K562 (cell line): ENCODE results near the gene ITPR1. TPM values are rescaled to one million over a fixed set of nuclear protein-coding genes. Genes with fewer than 3 reads are reported as not detected.

Experiments
- C11orf30 ChIP-seq: fragments of 450-650 bp; IDR thresholded peaks from 2 replicates; pipeline ENCODE4 v1.6.1; 2016; ENCODE audit warnings: low read depth, mild to moderate bottlenecking
- CCNT2 ChIP-seq: IDR thresholded peaks from 2 replicates; pipeline ENCODE4 v1.6.1; 2011; ENCODE audit warnings: borderline replicate concordance, low read depth, mild to moderate bottlenecking, moderate library complexity, mixed read lengths, low read length; ENCODE audit not compliant: insufficient read length; ENCODE audit errors: extremely low read depth
- CTBP1 ChIP-seq: fragments of 450-650 bp; IDR thresholded peaks from 2 replicates; pipeline ENCODE4 v1.6.1; 2016; ENCODE audit warnings: borderline replicate concordance
- KAT8 ChIP-seq: fragments of 450-650 bp; IDR thresholded peaks from 2 replicates; pipeline ENCODE4 v1.6.1; 2016; ENCODE audit warnings: low read depth, mild to moderate bottlenecking
- KDM4B ChIP-seq, 2 experiments: fragments of 450-650 bp in 1 of 2; sonication (generic) in 1 of 2; IDR thresholded peaks; 2 replicates each; pipeline ENCODE4 v1.6.1; 2016 to 2017; ENCODE audit warnings: borderline replicate concordance in 2 of 2, antibody characterized with exemption in 1 of 2, low read depth in 1 of 2, mild to moderate bottlenecking in 1 of 2
- NFE2 ChIP-seq: IDR thresholded peaks from 2 replicates; pipeline ENCODE4 v1.6.1; 2014; ENCODE audit warnings: antibody characterized with exemption, low read depth
- TAL1 ChIP-seq: fragments of 450-650 bp; IDR thresholded peaks from 2 replicates; pipeline ENCODE4 v1.6.1; 2016; ENCODE audit warnings: mild to moderate bottlenecking
- TCFL5 ChIP-seq: fragments of 250-450 bp; sonication (Bioruptor Pico); conservative IDR thresholded peaks from 2 replicates; pipeline ENCODE4 v1.6.1; 2021; ENCODE audit warnings: mild to moderate bottlenecking, moderate library complexity, matching md5 sums
- ZNF431 ChIP-seq: sonication (generic); formaldehyde crosslinking; IDR thresholded peaks from 2 replicates; pipeline ENCODE4 v1.8.0; 2022; ENCODE audit warnings: mild to moderate bottlenecking, missing genetic modification reagents
- ZNF695 ChIP-seq: fragments of 450-650 bp; formaldehyde crosslinking; IDR thresholded peaks from 2 replicates; pipeline ENCODE4 v1.4.0; 2020; ENCODE audit warnings: mild to moderate bottlenecking, moderate library complexity
- polyA plus RNA-seq, 8 experiments: library from polyadenylated mRNA; depleted of rRNA in 4 of 8; stranded (reverse) in 5 of 8; unstranded in 3 of 8; fragments of >200 nt; fragmentation: Nextera tagmentation in 2 of 8; fragmentation: Illumina TruSeq in 1 of 8; extraction: Ambion mirVana in 2 of 8; extraction: Trizol in 1 of 8; gene quantifications; 2 replicates each; pipeline versions ENCODE4 v1.2.1 to v1.2.3, GENCODE V29; 2011 to 2014; ENCODE audit warnings: inconsistent platforms in 1 of 8, missing spikeins in 1 of 8
- total RNA-seq, 7 experiments: library from RNA; depleted of rRNA in 6 of 7; stranded (reverse); fragments of >200 nt in 6 of 7; fragmentation: Illumina TruSeq in 2 of 7; extraction: Trizol in 2 of 7; gene quantifications; 2 replicates each; pipeline versions ENCODE4 v1.2.1 to v1.2.3, GENCODE V29; 2011 to 2021; ENCODE audit warnings: low replicate concordance in 1 of 7
- TF ChIP-seq, protein P1 (sequence below): fragments of 450-650 bp; IDR thresholded peaks from 2 replicates; pipeline ENCODE4 v1.6.1; 2016
- TF ChIP-seq, protein P2 (sequence below): sonication (generic); IDR thresholded peaks from 2 replicates; pipeline ENCODE4 v1.6.1; 2016
- TF ChIP-seq, protein P3 (sequence below), 3 experiments: IDR thresholded peaks in 2 of 3; conservative IDR thresholded peaks in 1 of 3; 2 replicates each; pipeline ENCODE4 v1.5.1; 2011 to 2012; ENCODE audit warnings: low read length in 3 of 3, mild to moderate bottlenecking in 3 of 3, control low read depth in 2 of 3, improper control_type of control experiment in 1 of 3, inconsistent platforms in 1 of 3, low read depth in 1 of 3, mixed read lengths in 1 of 3, moderate library complexity in 1 of 3; ENCODE audit not compliant: insufficient read depth in 2 of 3
- TF ChIP-seq, protein P4 (sequence below): fragments of 250-450 bp; sonication (Bioruptor Pico); IDR thresholded peaks from 2 replicates; pipeline ENCODE4 v1.4.0; 2020; ENCODE audit warnings: mild to moderate bottlenecking, moderate library complexity
- TF ChIP-seq, protein P5 (sequence below): sonication (generic); formaldehyde crosslinking; IDR thresholded peaks from 2 replicates; pipeline ENCODE4 v1.8.0; 2022; ENCODE audit warnings: mild to moderate bottlenecking, missing genetic modification reagents
- TF ChIP-seq, protein P6 (sequence below): fragments of 250-450 bp; sonication (Bioruptor Pico); IDR thresholded peaks from 2 replicates; pipeline ENCODE4 v1.4.0; 2020; ENCODE audit warnings: borderline replicate concordance
- TF ChIP-seq, protein P7 (sequence below): fragments of 450-650 bp; formaldehyde crosslinking; IDR thresholded peaks from 2 replicates; pipeline ENCODE4 v1.4.0; 2022; ENCODE audit warnings: missing genetic modification characterization

The ITPR1 gene
- total and polyA plus RNA-seq, 9 of the 15 experiments (the other 6 are each of a cell fraction or from before 2014, with no cell fraction given) = 22.4 to 40.0 (median 27.4) TPM

DNA sequence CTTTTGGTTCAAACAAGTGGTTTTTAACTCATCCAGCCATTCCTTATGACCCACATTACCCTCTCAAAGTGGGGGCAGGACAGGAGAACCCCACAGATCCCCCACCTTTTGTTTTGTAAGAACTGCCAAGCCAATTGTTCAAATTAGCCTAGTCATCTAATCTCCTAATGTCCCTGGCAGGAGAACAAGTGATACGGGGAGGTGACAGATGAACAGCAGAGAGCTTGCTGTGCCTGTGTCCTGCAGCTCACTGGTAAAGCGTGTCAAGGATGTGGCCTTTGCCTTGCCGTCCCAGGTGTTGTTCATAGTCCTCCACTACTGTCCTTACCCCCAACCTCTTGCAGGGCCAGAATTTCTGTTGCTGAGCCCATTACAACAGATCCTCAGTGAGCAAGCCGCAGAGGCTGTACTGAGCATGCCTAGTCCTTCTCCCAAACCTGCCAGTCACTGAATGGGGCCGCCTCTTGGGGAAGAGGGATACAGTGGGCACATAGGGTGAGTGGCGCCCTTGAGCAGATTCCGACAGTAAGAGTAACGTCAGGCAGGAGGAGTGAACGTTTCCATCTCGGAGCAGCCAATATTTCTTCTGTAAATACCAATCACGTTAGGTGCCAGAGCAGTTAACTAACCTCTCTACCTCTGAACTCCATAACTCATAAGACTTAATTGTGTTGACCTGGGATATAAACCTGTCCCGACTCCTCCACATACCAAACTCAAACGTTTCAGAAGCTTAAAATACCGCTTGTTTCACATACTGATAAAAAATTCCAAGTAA lies 87.4 kb downstream of the ITPR1 start (continued):
- TF ChIP-seq, protein P1, sequence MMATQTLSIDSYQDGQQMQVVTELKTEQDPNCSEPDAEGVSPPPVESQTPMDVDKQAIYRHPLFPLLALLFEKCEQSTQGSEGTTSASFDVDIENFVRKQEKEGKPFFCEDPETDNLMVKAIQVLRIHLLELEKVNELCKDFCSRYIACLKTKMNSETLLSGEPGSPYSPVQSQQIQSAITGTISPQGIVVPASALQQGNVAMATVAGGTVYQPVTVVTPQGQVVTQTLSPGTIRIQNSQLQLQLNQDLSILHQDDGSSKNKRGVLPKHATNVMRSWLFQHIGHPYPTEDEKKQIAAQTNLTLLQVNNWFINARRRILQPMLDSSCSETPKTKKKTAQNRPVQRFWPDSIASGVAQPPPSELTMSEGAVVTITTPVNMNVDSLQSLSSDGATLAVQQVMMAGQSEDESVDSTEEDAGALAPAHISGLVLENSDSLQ = 0 out of 2 replicates have a peak, but pooled peaks have one; percentile 16
- TF ChIP-seq NFE2 (peak; percentile 75), CTBP1 (0 out of 2 replicates have a peak, but pooled peaks have one; percentile 1), TAL1 (no peak), TCFL5 (CRISPR knock-in tag) (no peak), KAT8 (no peak), C11orf30 (peak; percentile 75), ZNF695 (CRISPR knock-in tag) (no peak), ZNF431 (CRISPR knock-in tag) (no peak), KDM4B (IDR thresholded peaks at IDR 0.05; ENCODE audit: borderline replicate concordance in 2 of 2, low read depth in 1 of 2) (no peak), CCNT2 (no peak)
- TF ChIP-seq, protein P2, sequence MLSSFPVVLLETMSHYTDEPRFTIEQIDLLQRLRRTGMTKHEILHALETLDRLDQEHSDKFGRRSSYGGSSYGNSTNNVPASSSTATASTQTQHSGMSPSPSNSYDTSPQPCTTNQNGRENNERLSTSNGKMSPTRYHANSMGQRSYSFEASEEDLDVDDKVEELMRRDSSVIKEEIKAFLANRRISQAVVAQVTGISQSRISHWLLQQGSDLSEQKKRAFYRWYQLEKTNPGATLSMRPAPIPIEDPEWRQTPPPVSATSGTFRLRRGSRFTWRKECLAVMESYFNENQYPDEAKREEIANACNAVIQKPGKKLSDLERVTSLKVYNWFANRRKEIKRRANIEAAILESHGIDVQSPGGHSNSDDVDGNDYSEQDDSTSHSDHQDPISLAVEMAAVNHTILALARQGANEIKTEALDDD = peak; percentile 28
- TF ChIP-seq, protein P3, sequence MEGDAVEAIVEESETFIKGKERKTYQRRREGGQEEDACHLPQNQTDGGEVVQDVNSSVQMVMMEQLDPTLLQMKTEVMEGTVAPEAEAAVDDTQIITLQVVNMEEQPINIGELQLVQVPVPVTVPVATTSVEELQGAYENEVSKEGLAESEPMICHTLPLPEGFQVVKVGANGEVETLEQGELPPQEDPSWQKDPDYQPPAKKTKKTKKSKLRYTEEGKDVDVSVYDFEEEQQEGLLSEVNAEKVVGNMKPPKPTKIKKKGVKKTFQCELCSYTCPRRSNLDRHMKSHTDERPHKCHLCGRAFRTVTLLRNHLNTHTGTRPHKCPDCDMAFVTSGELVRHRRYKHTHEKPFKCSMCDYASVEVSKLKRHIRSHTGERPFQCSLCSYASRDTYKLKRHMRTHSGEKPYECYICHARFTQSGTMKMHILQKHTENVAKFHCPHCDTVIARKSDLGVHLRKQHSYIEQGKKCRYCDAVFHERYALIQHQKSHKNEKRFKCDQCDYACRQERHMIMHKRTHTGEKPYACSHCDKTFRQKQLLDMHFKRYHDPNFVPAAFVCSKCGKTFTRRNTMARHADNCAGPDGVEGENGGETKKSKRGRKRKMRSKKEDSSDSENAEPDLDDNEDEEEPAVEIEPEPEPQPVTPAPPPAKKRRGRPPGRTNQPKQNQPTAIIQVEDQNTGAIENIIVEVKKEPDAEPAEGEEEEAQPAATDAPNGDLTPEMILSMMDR (IDR thresholded peaks at IDR 0.05 in 2 of 3, conservative IDR thresholded peaks at IDR 0.05 in 1 of 3; ENCODE audit: insufficient read depth in 2 of 3, low read depth in 1 of 3, low read length in 3 of 3) = no peak
- TF ChIP-seq, protein P4, sequence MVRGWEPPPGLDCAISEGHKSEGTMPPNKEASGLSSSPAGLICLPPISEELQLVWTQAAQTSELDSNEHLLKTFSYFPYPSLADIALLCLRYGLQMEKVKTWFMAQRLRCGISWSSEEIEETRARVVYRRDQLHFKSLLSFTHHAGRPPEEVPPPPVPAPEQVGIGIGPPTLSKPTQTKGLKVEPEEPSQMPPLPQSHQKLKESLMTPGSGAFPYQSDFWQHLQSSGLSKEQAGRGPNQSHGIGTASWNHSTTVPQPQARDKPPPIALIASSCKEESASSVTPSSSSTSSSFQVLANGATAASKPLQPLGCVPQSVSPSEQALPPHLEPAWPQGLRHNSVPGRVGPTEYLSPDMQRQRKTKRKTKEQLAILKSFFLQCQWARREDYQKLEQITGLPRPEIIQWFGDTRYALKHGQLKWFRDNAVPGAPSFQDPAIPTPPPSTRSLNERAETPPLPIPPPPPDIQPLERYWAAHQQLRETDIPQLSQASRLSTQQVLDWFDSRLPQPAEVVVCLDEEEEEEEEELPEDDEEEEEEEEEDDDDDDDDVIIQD (CRISPR knock-in tag) = no peak
- TF ChIP-seq, protein P5, sequence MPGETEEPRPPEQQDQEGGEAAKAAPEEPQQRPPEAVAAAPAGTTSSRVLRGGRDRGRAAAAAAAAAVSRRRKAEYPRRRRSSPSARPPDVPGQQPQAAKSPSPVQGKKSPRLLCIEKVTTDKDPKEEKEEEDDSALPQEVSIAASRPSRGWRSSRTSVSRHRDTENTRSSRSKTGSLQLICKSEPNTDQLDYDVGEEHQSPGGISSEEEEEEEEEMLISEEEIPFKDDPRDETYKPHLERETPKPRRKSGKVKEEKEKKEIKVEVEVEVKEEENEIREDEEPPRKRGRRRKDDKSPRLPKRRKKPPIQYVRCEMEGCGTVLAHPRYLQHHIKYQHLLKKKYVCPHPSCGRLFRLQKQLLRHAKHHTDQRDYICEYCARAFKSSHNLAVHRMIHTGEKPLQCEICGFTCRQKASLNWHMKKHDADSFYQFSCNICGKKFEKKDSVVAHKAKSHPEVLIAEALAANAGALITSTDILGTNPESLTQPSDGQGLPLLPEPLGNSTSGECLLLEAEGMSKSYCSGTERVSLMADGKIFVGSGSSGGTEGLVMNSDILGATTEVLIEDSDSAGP (CRISPR knock-in tag) = no peak
- TF ChIP-seq, protein P6, sequence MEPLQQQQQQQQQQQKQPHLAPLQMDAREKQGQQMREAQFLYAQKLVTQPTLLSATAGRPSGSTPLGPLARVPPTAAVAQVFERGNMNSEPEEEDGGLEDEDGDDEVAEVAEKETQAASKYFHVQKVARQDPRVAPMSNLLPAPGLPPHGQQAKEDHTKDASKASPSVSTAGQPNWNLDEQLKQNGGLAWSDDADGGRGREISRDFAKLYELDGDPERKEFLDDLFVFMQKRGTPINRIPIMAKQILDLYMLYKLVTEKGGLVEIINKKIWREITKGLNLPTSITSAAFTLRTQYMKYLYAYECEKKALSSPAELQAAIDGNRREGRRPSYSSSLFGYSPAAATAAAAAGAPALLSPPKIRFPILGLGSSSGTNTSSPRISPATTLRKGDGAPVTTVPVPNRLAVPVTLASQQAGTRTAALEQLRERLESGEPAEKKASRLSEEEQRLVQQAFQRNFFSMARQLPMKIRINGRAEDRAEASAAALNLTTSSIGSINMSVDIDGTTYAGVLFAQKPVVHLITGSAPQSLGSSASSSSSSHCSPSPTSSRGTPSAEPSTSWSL (CRISPR knock-in tag) = no peak
- TF ChIP-seq, protein P7, sequence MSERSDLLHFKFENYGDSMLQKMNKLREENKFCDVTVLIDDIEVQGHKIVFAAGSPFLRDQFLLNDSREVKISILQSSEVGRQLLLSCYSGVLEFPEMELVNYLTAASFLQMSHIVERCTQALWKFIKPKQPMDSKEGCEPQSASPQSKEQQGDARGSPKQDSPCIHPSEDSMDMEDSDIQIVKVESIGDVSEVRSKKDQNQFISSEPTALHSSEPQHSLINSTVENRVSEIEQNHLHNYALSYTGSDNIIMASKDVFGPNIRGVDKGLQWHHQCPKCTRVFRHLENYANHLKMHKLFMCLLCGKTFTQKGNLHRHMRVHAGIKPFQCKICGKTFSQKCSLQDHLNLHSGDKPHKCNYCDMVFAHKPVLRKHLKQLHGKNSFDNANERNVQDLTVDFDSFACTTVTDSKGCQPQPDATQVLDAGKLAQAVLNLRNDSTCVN (CRISPR knock-in tag) = no peak
